Kidney (tissue), 14 donors: Measurements from ENCODE around the gene HES4. TPM values are rescaled to one million over a fixed set of nuclear protein-coding genes. Genes with fewer than 3 reads are reported as not detected.

Experiments
- DNase-seq, 5 donors: peaks; one replicate each; pipeline ENCODE4 v3.0.0-alpha.2; 2013 to 2020
- FAIRE-seq: peaks from 2 replicates; lab custom pipeline; 2012; peaks lifted over from hg19 to GRCh38; lab: Jason Lieb, UNC
- H3K27ac ChIP-seq, 2 donors: one replicate each; pipeline ENCODE4 v1.7.0; 2013; ENCODE audit warnings: low read depth in 2 of 2, low read length in 2 of 2, inconsistent platforms in 1 of 2
- H3K27me3 ChIP-seq: one replicate; pipeline ENCODE4 v1.7.1; 2013; ENCODE audit warnings: low read length, inconsistent platforms; ENCODE audit not compliant: control insufficient read depth, insufficient read depth
- H3K36me3 ChIP-seq, 3 donors: one replicate each; pipeline versions ENCODE4 v1.7.0 to v1.7.1; 2013; ENCODE audit warnings: low read length in 3 of 3, control low read depth in 1 of 3, inconsistent platforms in 1 of 3; ENCODE audit not compliant: insufficient read depth in 3 of 3, control insufficient read depth in 2 of 3
- H3K4me1 ChIP-seq, 3 donors: one replicate each; pipeline versions ENCODE4 v1.7.0 to v1.7.1; 2013; ENCODE audit warnings: low read length in 3 of 3, inconsistent platforms in 1 of 3, low read depth in 1 of 3; ENCODE audit not compliant: control insufficient read depth in 2 of 3, insufficient read depth in 2 of 3
- H3K4me3 ChIP-seq, 3 donors: one replicate each; pipeline versions ENCODE4 v1.7.0 to v1.8.1; 2013; ENCODE audit warnings: low read length in 3 of 3, control low read depth in 1 of 3, inconsistent platforms in 1 of 3
- H3K9ac ChIP-seq, 3 donors: one replicate each; pipeline versions ENCODE4 v1.7.0 to v1.7.1; 2013; ENCODE audit warnings: low read length in 3 of 3, control low read depth in 1 of 3, inconsistent platforms in 1 of 3
- H3K9me3 ChIP-seq, 3 donors: one replicate each; pipeline versions ENCODE4 v1.7.0 to v1.7.1; 2013; ENCODE audit warnings: low read length in 3 of 3, control low read depth in 1 of 3, inconsistent platforms in 1 of 3; ENCODE audit not compliant: control insufficient read depth in 2 of 3, insufficient read depth in 1 of 3
- CTCF ChIP-seq: IDR thresholded peaks from 3 replicates; pipeline ENCODE4 v1.5.1; 2012; ENCODE audit warnings: mild to moderate bottlenecking, moderate library complexity, borderline replicate concordance; ENCODE audit not compliant: insufficient read depth; ENCODE audit errors: extremely low read depth
- intact Hi-C: fragments of 100-400 bp; cut with DNase I; formaldehyde crosslinking; loops from one replicate; pipeline ENCODE4 v1.11.1; 2022
- polyA plus RNA-seq: library from polyadenylated mRNA; stranded (reverse); fragments of 350-450 nt; fragmentation: Illumina TruSeq; extraction: RNeasy Lipid Tissue Mini Kit (QIAGEN cat#74804); gene quantifications from one replicate; pipeline ENCODE4 v1.2.3, GENCODE V29; 2014; ENCODE audit warnings: low read depth, low replicate concordance; ENCODE audit not compliant: insufficient read depth
- total RNA-seq: library from RNA; stranded (reverse); fragmentation: NEBNext Ultra II Directional; extraction: Animal tissue kit (Norgen Biotek cat#: 25700); gene quantifications from one replicate; pipeline ENCODE4 v1.2.1, GENCODE V29; 2021
- donor health status: control.
- donor health status: control.
- donor health status: control.
- donor health status: control.
- donor health status: control.
- donor health status: DM: yes; HTN: yes; CAD: no.
- donor health status: Normal renal cell carcinoma (clear cell type).

Gene HES4
- total and polyA plus RNA-seq, 2 donors from 2014 or later = 15.8 to 32.0 TPM

GRCh38 chr1:975896-976683, 23.8 kb downstream of the HES4 start:
- Histone ChIP-seq H3K36me3 (no peaks in the 10 kb centered on the region), H3K4me3 (peak overlapping the region in 1 of 3 donors; percentile 25), H3K9me3 (no peaks in the 10 kb centered on the region), H3K9ac (no peak overlapping the region), H3K4me1 (peaks cover 0 to 8% (median 0%) of the 10 kb centered on the region in 3 donors), H3K27ac (no peak overlapping the region), H3K27me3 (no peaks in the 10 kb centered on the region)
- DNase-seq (peak in 4 of 5 donors; percentile 76 to 90 (median 83)), FAIRE-seq (no peak)
- intact Hi-C loops = no loop called here
- peak; percentile 44 for TF ChIP-seq CTCF

GRCh38 chr1:975365-975764, 24.5 kb downstream of the HES4 start:
- Histone ChIP-seq H3K9me3 (no peaks in the 10 kb centered on the region), H3K9ac (no peak overlapping the region), H3K36me3 (no peaks in the 10 kb centered on the region), H3K4me3 (no peak overlapping the region), H3K27ac (no peak overlapping the region), H3K4me1 (peaks cover 0 to 8% (median 0%) of the 10 kb centered on the region in 3 donors), H3K27me3 (peaks cover 2% of the 10 kb centered on the region)
- TF ChIP-seq CTCF = no peak
- intact Hi-C loops = no loop called here
- FAIRE-seq = no peak
- no peak for DNase-seq

- no peaks in the 10 kb centered on the region for H3K9me3 ChIP-seq
- intact Hi-C loops = no loop called here
- DNase-seq = peak in 1 of 5 donors; percentile 69
- H3K4me1 ChIP-seq = peaks cover 0 to 8% (median 0%) of the 10 kb centered on the region in 3 donors
- H3K9ac ChIP-seq = no peak overlapping the region
- TF ChIP-seq CTCF = no peak
- no peak overlapping the region for H3K4me3 ChIP-seq
- no peak for FAIRE-seq
- no peak overlapping the region for H3K27ac ChIP-seq
- no peaks in the 10 kb centered on the region for H3K36me3 ChIP-seq
- peaks cover 2% of the 10 kb centered on the region for H3K27me3 ChIP-seq
Observed at GRCh38 chr1:974687-975328, 25.1 kb downstream of the HES4 start.
